PC-3 (cell line): ENCODE data around the gene TTC21B.

Experiments used
- EZH2 ChIP-seq: fragments of 300-600 bp; sonication (generic); IDR thresholded peaks from one replicate; pipeline ENCODE4 v1.6.1; 2017; ENCODE audit warnings: antibody characterized with exemption, mild to moderate bottlenecking, low read length; ENCODE audit not compliant: unreplicated experiment
- EZH2phosphoT487 ChIP-seq: fragments of 300-600 bp; sonication (generic); IDR thresholded peaks from 2 replicates; pipeline ENCODE4 v1.6.1; 2018; ENCODE audit warnings: mild to moderate bottlenecking, antibody characterized with exemption, low read length, borderline replicate concordance
- TF ChIP-seq, protein P1 (sequence below): fragments of 300-600 bp; sonication (generic); conservative IDR thresholded peaks from 2 replicates; pipeline ENCODE4 v1.5.1; 2017; ENCODE audit warnings: antibody characterized with exemption, low read depth, mild to moderate bottlenecking, low read length

DNA sequence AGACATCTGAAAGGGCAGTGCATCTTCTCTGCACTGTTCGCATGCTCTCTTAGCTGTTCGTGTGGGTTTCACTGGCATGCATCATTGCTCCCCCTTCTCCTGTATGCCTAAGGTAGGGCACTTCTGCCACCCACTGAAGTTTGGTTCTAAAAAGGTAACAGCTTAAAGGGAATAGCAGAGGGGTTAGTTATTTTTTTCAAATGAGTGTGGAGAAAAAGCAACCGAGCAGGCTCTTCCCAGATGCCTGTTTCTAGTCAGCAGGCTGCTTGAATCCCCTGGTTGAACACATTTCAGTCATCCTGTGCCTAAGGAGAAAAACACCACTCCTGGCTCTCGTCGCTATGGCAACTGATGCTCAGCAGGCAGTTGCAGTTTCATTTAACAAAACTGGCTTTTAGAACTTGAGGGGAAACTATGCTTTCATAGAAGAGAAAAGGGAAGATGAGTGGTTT is 89.7 kb downstream of the TTC21B start:
- TF ChIP-seq, protein P1, sequence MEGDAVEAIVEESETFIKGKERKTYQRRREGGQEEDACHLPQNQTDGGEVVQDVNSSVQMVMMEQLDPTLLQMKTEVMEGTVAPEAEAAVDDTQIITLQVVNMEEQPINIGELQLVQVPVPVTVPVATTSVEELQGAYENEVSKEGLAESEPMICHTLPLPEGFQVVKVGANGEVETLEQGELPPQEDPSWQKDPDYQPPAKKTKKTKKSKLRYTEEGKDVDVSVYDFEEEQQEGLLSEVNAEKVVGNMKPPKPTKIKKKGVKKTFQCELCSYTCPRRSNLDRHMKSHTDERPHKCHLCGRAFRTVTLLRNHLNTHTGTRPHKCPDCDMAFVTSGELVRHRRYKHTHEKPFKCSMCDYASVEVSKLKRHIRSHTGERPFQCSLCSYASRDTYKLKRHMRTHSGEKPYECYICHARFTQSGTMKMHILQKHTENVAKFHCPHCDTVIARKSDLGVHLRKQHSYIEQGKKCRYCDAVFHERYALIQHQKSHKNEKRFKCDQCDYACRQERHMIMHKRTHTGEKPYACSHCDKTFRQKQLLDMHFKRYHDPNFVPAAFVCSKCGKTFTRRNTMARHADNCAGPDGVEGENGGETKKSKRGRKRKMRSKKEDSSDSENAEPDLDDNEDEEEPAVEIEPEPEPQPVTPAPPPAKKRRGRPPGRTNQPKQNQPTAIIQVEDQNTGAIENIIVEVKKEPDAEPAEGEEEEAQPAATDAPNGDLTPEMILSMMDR, result no peak
- TF ChIP-seq EZH2 (no peak), EZH2phosphoT487 (no peak)
